ENCODE data around the gene SPPL3.

DNA sequence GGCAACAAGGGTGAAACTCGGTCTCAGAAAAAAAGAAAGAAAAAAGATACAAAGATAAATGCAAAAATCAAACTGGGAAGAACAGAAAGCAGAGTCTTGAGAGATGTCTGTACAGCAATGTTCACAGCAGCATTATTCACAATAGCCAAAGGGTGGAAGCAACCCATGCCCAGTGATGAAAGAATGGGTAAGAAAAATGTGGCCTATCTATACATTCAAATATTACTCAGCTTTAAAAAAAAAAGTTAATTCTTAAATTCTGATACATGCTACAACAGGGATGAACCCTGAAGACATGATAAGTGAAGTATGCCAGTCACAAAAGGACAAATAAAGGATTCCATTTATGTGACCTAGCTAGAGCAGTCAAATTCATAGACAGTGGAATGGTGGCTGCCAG lies 33.7 kb downstream of the SPPL3 start:
- TF ChIP-seq, protein P1, sequence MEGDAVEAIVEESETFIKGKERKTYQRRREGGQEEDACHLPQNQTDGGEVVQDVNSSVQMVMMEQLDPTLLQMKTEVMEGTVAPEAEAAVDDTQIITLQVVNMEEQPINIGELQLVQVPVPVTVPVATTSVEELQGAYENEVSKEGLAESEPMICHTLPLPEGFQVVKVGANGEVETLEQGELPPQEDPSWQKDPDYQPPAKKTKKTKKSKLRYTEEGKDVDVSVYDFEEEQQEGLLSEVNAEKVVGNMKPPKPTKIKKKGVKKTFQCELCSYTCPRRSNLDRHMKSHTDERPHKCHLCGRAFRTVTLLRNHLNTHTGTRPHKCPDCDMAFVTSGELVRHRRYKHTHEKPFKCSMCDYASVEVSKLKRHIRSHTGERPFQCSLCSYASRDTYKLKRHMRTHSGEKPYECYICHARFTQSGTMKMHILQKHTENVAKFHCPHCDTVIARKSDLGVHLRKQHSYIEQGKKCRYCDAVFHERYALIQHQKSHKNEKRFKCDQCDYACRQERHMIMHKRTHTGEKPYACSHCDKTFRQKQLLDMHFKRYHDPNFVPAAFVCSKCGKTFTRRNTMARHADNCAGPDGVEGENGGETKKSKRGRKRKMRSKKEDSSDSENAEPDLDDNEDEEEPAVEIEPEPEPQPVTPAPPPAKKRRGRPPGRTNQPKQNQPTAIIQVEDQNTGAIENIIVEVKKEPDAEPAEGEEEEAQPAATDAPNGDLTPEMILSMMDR (IDR thresholded peaks at IDR 0.05), result no peak
- no peak for TF ChIP-seq EZH2 (IDR thresholded peaks at IDR 0.05)
- TF ChIP-seq EZH2phosphoT487 (IDR thresholded peaks at IDR 0.05), result no peak
